Measurements from ENCODE around the gene RACGAP1. TPM values are rescaled to one million over a fixed set of nuclear protein-coding genes. Genes with fewer than 3 reads are reported as not detected.
A peak's percentile ranks its signal among the peaks of the same experiment; 100 is the strongest.

RACGAP1 gene
- total RNA-seq, 6 experiments from 2014 or later: 52.6 to 119 (median 104) TPM

- peak overlapping the region; percentile 76 for H3K4me3 Mint-ChIP-seq
- DNase-seq: peak; percentile 71
- TF ChIP-seq CTCF (IDR thresholded peaks at IDR 0.05): peak; percentile 93
- no peak overlapping the region for H3K27ac Mint-ChIP-seq
- no peaks in the 10 kb centered on the region for H3K4me1 Mint-ChIP-seq (ENCODE audit: low read depth)
- H3K9me3 Mint-ChIP-seq: no peaks in the 10 kb centered on the region
- no peaks in the 10 kb centered on the region for H3K36me3 Mint-ChIP-seq (ENCODE audit: low read depth)
- H3K27me3 Mint-ChIP-seq (ENCODE audit: insufficient read depth): peaks cover 20% of the 10 kb centered on the region
Measured at GRCh38 chr12:49967042-49967776, 58.1 kb downstream of the RACGAP1 start.

GRCh38 chr12:49966511-49967041 lies 58.7 kb downstream of the RACGAP1 start:
- Mint-ChIP-seq H3K9me3 (no peaks in the 10 kb centered on the region), H3K4me3 (no peak overlapping the region), H3K36me3 (ENCODE audit: low read depth) (no peaks in the 10 kb centered on the region), H3K27ac (no peak overlapping the region), H3K4me1 (ENCODE audit: low read depth) (no peaks in the 10 kb centered on the region), H3K27me3 (ENCODE audit: insufficient read depth) (peaks cover 20% of the 10 kb centered on the region)
- TF ChIP-seq CTCF (IDR thresholded peaks at IDR 0.05): no peak
- DNase-seq: no peak

GRCh38 chr12:49965836-49966235 lies 59.5 kb downstream of the RACGAP1 start:
- no peak for DNase-seq
- Mint-ChIP-seq H3K4me3 (no peak overlapping the region), H3K4me1 (ENCODE audit: low read depth) (peaks cover under 1% of the 10 kb centered on the region), H3K36me3 (ENCODE audit: low read depth) (no peaks in the 10 kb centered on the region), H3K27me3 (ENCODE audit: insufficient read depth) (peaks cover 20% of the 10 kb centered on the region), H3K9me3 (no peaks in the 10 kb centered on the region), H3K27ac (no peak overlapping the region)
- no peak for TF ChIP-seq CTCF (IDR thresholded peaks at IDR 0.05)

- Mint-ChIP-seq H3K27ac (no peak overlapping the region), H3K4me3 (no peak overlapping the region), H3K4me1 (ENCODE audit: low read depth) (peaks cover 9% of the 10 kb centered on the region), H3K27me3 (ENCODE audit: insufficient read depth) (peaks cover 27% of the 10 kb centered on the region), H3K9me3 (no peaks in the 10 kb centered on the region), H3K36me3 (ENCODE audit: low read depth) (peaks cover 6% of the 10 kb centered on the region; the same call in 1 of the 2 replicates)
- no peak for DNase-seq
- TF ChIP-seq CTCF (IDR thresholded peaks at IDR 0.05): no peak
Measured at GRCh38 chr12:49964849-49965624, 60.3 kb downstream of the RACGAP1 start.

- Mint-ChIP-seq H3K27ac (no peak overlapping the region), H3K27me3 (ENCODE audit: insufficient read depth) (peaks cover 29% of the 10 kb centered on the region), H3K9me3 (no peaks in the 10 kb centered on the region), H3K4me1 (ENCODE audit: low read depth) (peaks cover 17% of the 10 kb centered on the region), H3K4me3 (no peak overlapping the region), H3K36me3 (ENCODE audit: low read depth) (peaks cover 6% of the 10 kb centered on the region; the same call in 1 of the 2 replicates)
- DNase-seq: no peak
- TF ChIP-seq CTCF (IDR thresholded peaks at IDR 0.05): no peak
Measured at GRCh38 chr12:49963976-49964815, 61.1 kb downstream of the RACGAP1 start.

Measured in HFFc6 (cell line).